B cell (primary cell): ENCODE measurements around the gene ARL14EPL. TPM values are rescaled to one million over a fixed set of nuclear protein-coding genes. Genes with fewer than 3 reads are reported as not detected.
"Not testable (repeated sequence)": the region's sequence is repeated elsewhere in the genome, so short reads cannot be mapped to it uniquely, and the experiment has no call there.

Source experiments
- ATAC-seq: fragments of 200-7000 bp; cut with Tn5 transposase; one replicate; pipeline ENCODE4 v1.10.0; 2021; ENCODE audit warnings: low read depth, mild to moderate bottlenecking, moderate number of reproducible peaks, moderate library complexity
- CTCF ChIA-PET: fragments of 350-600 bp; sonication (Branson Sonifier 250); formaldehyde crosslinking; loops from one replicate; lab custom pipeline; 2021; ENCODE audit warnings: antibody characterized with exemption, inconsistent platforms; lab: Charles Lee
- POLR2A ChIA-PET: fragments of 350-600 bp; sonication (Branson Sonifier 250); formaldehyde crosslinking; loops from one replicate; lab custom pipeline; 2021; ENCODE audit warnings: antibody characterized with exemption; lab: Charles Lee
- DNase-seq: peaks from one replicate; pipeline ENCODE4 v3.0.0; 2013
- H2AFZ ChIP-seq: 2 replicates; pipeline ENCODE4 v1.6.1; 2012; ENCODE audit warnings: mild to moderate bottlenecking, low read depth, low read length; ENCODE audit not compliant: insufficient read depth, poor library complexity, severe bottlenecking
- H3K27ac ChIP-seq, 2 donors: 1 replicate in 1 of 2; 2 replicates in 1 of 2; pipeline ENCODE4 v1.5.1; 2012 to 2013; ENCODE audit warnings: low read length in 2 of 2, mild to moderate bottlenecking in 2 of 2, moderate library complexity in 1 of 2
- H3K27me3 ChIP-seq, 4 experiments: fragments of 200-600 bp in 1 of 4; sonication (generic) in 1 of 4; replicated peaks in 1 of 4; 1 replicate in 2 of 4; 2 replicates in 2 of 4; pipeline versions ENCODE4 v1.6.1 to v1.7.0; 2013 to 2016; ENCODE audit warnings: low read length in 3 of 4, mild to moderate bottlenecking in 2 of 4, mixed read lengths in 1 of 4, moderate library complexity in 1 of 4; ENCODE audit not compliant: insufficient read depth in 4 of 4, control insufficient read depth in 3 of 4; ENCODE audit errors: control extremely low read depth in 1 of 4
- H3K36me3 ChIP-seq, 2 experiments: replicated peaks in 1 of 2; 1 replicate in 1 of 2; 2 replicates in 1 of 2; pipeline versions ENCODE4 v1.6.1 to v1.7.1; 2013; ENCODE audit warnings: low read length in 1 of 2; ENCODE audit not compliant: insufficient read depth in 2 of 2, control insufficient read depth in 1 of 2; ENCODE audit errors: control extremely low read depth in 1 of 2, extremely low read depth in 1 of 2
- H3K4me1 ChIP-seq, 2 donors: fragments of 200-600 bp in 1 of 2; sonication (generic) in 1 of 2; 1 replicate in 1 of 2; 2 replicates in 1 of 2; pipeline versions ENCODE4 v1.5.1 to v1.6.1; 2013 to 2017; ENCODE audit warnings: low read length in 2 of 2; ENCODE audit not compliant: control insufficient read depth in 2 of 2, insufficient read depth in 2 of 2
- H3K4me2 ChIP-seq: replicated peaks from 2 replicates; pipeline ENCODE3; 2012; ENCODE audit warnings: mild to moderate bottlenecking, low read depth, low read length; ENCODE audit not compliant: poor library complexity, severe bottlenecking
- H3K4me3 ChIP-seq, 5 experiments: fragments of 200-600 bp in 1 of 5; sonication (generic) in 1 of 5; 1 replicate in 3 of 5; 2 replicates in 2 of 5; pipeline versions ENCODE4 v1.5.1 to v1.7.0; 2011 to 2016; ENCODE audit warnings: low read length in 4 of 5, mild to moderate bottlenecking in 4 of 5, low read depth in 2 of 5, control low read depth in 1 of 5, moderate library complexity in 1 of 5; ENCODE audit not compliant: insufficient read depth in 1 of 5; ENCODE audit errors: control extremely low read depth in 1 of 5, extremely low read depth in 1 of 5
- H3K79me2 ChIP-seq: fragments of 200-600 bp; sonication (generic); one replicate; pipeline ENCODE4 v1.6.0; 2016; ENCODE audit warnings: low read length; ENCODE audit not compliant: control insufficient read depth, insufficient read depth
- H3K9ac ChIP-seq: fragments of 200-600 bp; sonication (generic); 2 replicates; pipeline ENCODE4 v1.6.1; 2017; ENCODE audit warnings: mild to moderate bottlenecking, low read length, moderate library complexity
- H3K9me3 ChIP-seq, 3 donors: one replicate each; pipeline versions ENCODE4 v1.6.1 to v1.7.1; 2013; ENCODE audit warnings: low read length in 2 of 3; ENCODE audit not compliant: control insufficient read depth in 2 of 3, insufficient read depth in 1 of 3; ENCODE audit errors: control extremely low read depth in 1 of 3
- H4K20me1 ChIP-seq: 2 replicates; pipeline ENCODE4 v1.6.0; 2012; ENCODE audit warnings: mild to moderate bottlenecking, low read length; ENCODE audit not compliant: insufficient read depth, control insufficient read depth, poor library complexity, severe bottlenecking
- H3K27ac Mint-ChIP-seq: one replicate; pipeline ENCODE4 v1.8.0; 2021; ENCODE audit warnings: mixed read lengths
- H3K27me3 Mint-ChIP-seq: one replicate; pipeline ENCODE4 v1.8.0; 2021; ENCODE audit warnings: mixed read lengths
- H3K4me1 Mint-ChIP-seq: one replicate; pipeline ENCODE4 v1.8.0; 2021; ENCODE audit warnings: mixed read lengths
- H3K4me3 Mint-ChIP-seq: one replicate; pipeline ENCODE4 v1.8.0; 2021; ENCODE audit warnings: mixed read lengths
- H3K9me3 Mint-ChIP-seq: one replicate; pipeline ENCODE4 v1.8.0; 2022; ENCODE audit warnings: mixed read lengths; ENCODE audit not compliant: insufficient read depth
- CTCF ChIP-seq: fragments of 200-600 bp; IDR thresholded peaks from one replicate; pipeline ENCODE4 v1.8.0; 2022; ENCODE audit warnings: antibody characterized with exemption, mild to moderate bottlenecking
- EZH2 ChIP-seq: IDR thresholded peaks from 2 replicates; pipeline ENCODE4 v1.6.1; 2012; ENCODE audit warnings: borderline replicate concordance, low read depth, mild to moderate bottlenecking, moderate library complexity, low read length; ENCODE audit not compliant: insufficient read depth, poor library complexity, severe bottlenecking
- WGBS: methylation state at CpG from one replicate; pipeline ENCODE4 v1.1.5; 2013; ENCODE audit warnings: missing lambda C conversion rate; ENCODE audit not compliant: insufficient coverage; 5-methylcytosine and 5-hydroxymethylcytosine counted together
- intact Hi-C: fragments of 100-400 bp; cut with micrococcal nuclease; formaldehyde crosslinking; loops from one replicate; pipeline ENCODE4 v1.10.0; 2022
- polyA plus RNA-seq: library from polyadenylated mRNA; depleted of rRNA; stranded (reverse); fragments of >200 nt; gene quantifications from 2 replicates; pipeline ENCODE4 v1.2.3, GENCODE V29; 2012
- total RNA-seq, 2 donors: library from RNA; stranded (reverse); fragments of 120-200 nt in 1 of 2; gene quantifications; 1 replicate in 1 of 2; 2 replicates in 1 of 2; pipeline versions ENCODE4 v1.2.3 to v1.2.4, GENCODE V29; 2013 to 2022

ARL14EPL gene
- total and polyA plus RNA-seq, 2 donors (not counting 1 experiment from before 2014, with no cell fraction given) = 0.19 TPM; not detected in 1

- H3K4me1 ChIP-seq = no peaks in the 10 kb centered on the region
- no CpG with 5 or more reads among the region's 2 CpGs for WGBS
- Mint-ChIP-seq H3K27ac (no peak overlapping the region), H3K4me3 (no peak overlapping the region), H3K4me1 (peaks cover 14% of the 10 kb centered on the region), H3K27me3 (no peaks in the 10 kb centered on the region), H3K9me3 (peaks cover 3% of the 10 kb centered on the region)
- H2AFZ ChIP-seq = no peak overlapping the region
- H3K9me3 ChIP-seq = no peaks in the 10 kb centered on the region
- intact Hi-C loops = no loop called here
- ATAC-seq (no peak), DNase-seq (no peak)
- ChIA-PET CTCF (interaction anchor here (0.7 kb wide), 1 partner anchor 499 kb away, joined by 3 read pairs; no protein-coding TSS in a partner anchor), POLR2A (no interaction called here)
- no peak overlapping the region for H3K27ac ChIP-seq
- no peaks in the 10 kb centered on the region for H3K27me3 ChIP-seq
- no peak overlapping the region for H3K4me3 ChIP-seq
- peaks cover 2 to 45% of the 10 kb centered on the region in 2 experiments for H3K36me3 ChIP-seq
- no peak overlapping the region for H3K4me2 ChIP-seq
- no peaks in the 10 kb centered on the region for H4K20me1 ChIP-seq
- H3K79me2 ChIP-seq = peaks cover 5% of the 10 kb centered on the region
- no peak overlapping the region for H3K9ac ChIP-seq
- TF ChIP-seq EZH2 (no peak), CTCF (no peak)
Measured at GRCh38 chr5:116098998-116099397, 66.7 kb downstream of the ARL14EPL start.

GRCh38 chr5:116104941-116105340, 72.7 kb downstream of the ARL14EPL start:
- H3K27ac ChIP-seq, intact Hi-C loops, H3K27ac Mint-ChIP-seq, CTCF ChIA-PET, DNase-seq, H3K9me3 ChIP-seq, H3K4me1 ChIP-seq, H3K27me3 Mint-ChIP-seq, H3K9ac ChIP-seq, ATAC-seq, H3K4me2 ChIP-seq, H3K36me3 ChIP-seq, H3K4me3 Mint-ChIP-seq, H4K20me1 ChIP-seq, POLR2A ChIA-PET, H2AFZ ChIP-seq, H3K4me3 ChIP-seq, H3K27me3 ChIP-seq: not testable (repeated sequence)
- Mint-ChIP-seq H3K9me3 (peaks cover 11% of the 10 kb centered on the region), H3K4me1 (peaks cover 27% of the 10 kb centered on the region)
- WGBS = 100% methylated on average over 1 of the region's 2 CpGs
- H3K79me2 ChIP-seq = peaks cover 49% of the 10 kb centered on the region

Other genes starting within 250 kb of the ARL14EPL start
- gene CDO1, start 215.8 kb upstream of the ARL14EPL start, total RNA-seq = not detected in 2 replicates
- gene CDO1, start 215.8 kb upstream of the ARL14EPL start, polyA plus RNA-seq = 0.12 TPM in 1 of 2 replicates, not detected in the other
- 97.5 and 101 TPM in 2 replicates for gene ATG12, start 190.9 kb upstream of the ARL14EPL start, total RNA-seq
- gene ATG12, start 190.9 kb upstream of the ARL14EPL start, polyA plus RNA-seq = 60.8 and 62.6 TPM in 2 replicates
- 37.1 and 47.6 TPM in 2 replicates for gene AP3S1, start 190.5 kb upstream of the ARL14EPL start, total RNA-seq
- 12.8 and 47.9 TPM in 2 replicates for gene AP3S1, start 190.5 kb upstream of the ARL14EPL start, polyA plus RNA-seq
- gene LVRN, start 70.0 kb upstream of the ARL14EPL start, total RNA-seq = not detected in 2 replicates
- gene LVRN, start 70.0 kb upstream of the ARL14EPL start, polyA plus RNA-seq = 0.06 TPM in 1 of 2 replicates, not detected in the other
- 48.2 and 48.7 TPM in 2 replicates for gene COMMD10, start 52.6 kb downstream of the ARL14EPL start, total RNA-seq
- 18.8 and 19.8 TPM in 2 replicates for gene COMMD10, start 52.6 kb downstream of the ARL14EPL start, polyA plus RNA-seq